Measurements from ENCODE around the gene RSPO4. TPM values are rescaled to one million over a fixed set of nuclear protein-coding genes. Genes with fewer than 3 reads are reported as not detected.

RSPO4 gene
- polyA plus RNA-seq, 3 donors from 2014 or later = not detected

DNA sequence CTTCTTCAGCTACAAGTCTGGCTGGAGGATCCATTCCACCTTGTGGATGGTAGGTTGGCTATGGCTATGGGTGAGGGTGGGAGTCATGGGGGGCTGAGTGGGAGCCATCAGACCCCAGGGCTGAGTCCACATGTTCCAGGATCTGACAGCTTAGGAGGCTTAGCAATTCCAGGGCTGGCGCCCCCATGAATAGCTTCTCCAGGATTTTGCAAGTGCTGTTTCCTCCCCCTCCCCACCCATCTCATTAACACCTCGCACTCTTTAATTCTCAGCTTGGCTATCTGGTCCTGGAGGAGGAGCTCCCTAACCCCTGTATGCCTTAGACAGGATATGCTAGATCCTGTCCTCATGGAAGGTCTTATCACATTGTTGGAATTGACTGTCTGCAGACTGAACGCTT is 47.0 kb downstream of the RSPO4 start:
- Mint-ChIP-seq H3K36me3 (no peaks in the 10 kb centered on the region), H3K4me3 (no peak overlapping the region), H3K9me3 (peaks cover 0 to 2% (median 0%) of the 10 kb centered on the region in 6 donors), H3K27me3 (ENCODE audit: low read depth in 3 of 3) (peaks cover 9 to 23% (median 20%) of the 10 kb centered on the region in 3 donors), H3K27ac (no peak overlapping the region), H3K4me1 (peaks cover 15 to 20% of the 10 kb centered on the region in 2 donors)
- DNase-seq = no peak

- Mint-ChIP-seq H3K27ac (no peak overlapping the region), H3K36me3 (no peaks in the 10 kb centered on the region), H3K4me1 (peaks cover 5 to 7% of the 10 kb centered on the region in 2 donors), H3K27me3 (ENCODE audit: low read depth in 3 of 3) (peaks cover 9 to 22% (median 19%) of the 10 kb centered on the region in 3 donors), H3K4me3 (no peak overlapping the region), H3K9me3 (peaks cover 0 to 2% (median 0%) of the 10 kb centered on the region in 6 donors)
- no peak for DNase-seq
These were observed 48.4 kb downstream of the RSPO4 start for GRCh38 chr20:953742-954141.

DNA sequence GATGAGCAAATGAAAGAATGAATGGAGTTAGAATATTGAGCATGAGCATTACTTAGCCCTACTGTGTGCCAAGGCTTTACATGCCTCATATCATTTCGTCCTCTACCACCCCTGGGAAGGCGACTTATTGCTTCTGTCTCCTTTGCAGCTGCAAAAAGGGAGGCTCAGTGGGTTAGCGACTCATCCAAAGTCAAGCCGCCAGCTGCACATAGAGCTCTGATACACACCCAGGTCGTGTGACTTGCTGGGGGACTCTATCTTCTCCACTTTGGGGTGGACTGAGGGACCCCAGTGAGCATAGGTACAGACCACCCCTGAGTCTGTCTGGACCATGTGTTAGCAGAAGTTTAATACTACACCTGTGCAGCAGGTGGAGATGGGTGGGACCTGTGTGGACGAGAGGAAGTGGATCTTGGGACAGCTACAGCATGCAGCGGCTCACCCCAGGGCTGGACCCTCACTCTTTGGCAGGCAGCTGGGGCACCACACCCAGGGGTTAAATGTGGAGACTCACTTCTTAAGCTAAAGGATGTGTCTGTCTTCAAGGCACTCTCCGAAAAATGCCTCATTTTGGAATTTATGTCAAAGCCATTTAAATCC is 49.8 kb downstream of the RSPO4 start:
- H3K27me3 Mint-ChIP-seq (ENCODE audit: low read depth in 3 of 3) = peaks cover 9 to 25% (median 14%) of the 10 kb centered on the region in 3 donors
- peaks cover 0 to 2% (median 0%) of the 10 kb centered on the region in 6 donors for H3K9me3 Mint-ChIP-seq
- peaks cover 0 to 1% of the 10 kb centered on the region in 2 donors for H3K4me1 Mint-ChIP-seq
- DNase-seq = no peak
- H3K4me3 Mint-ChIP-seq = no peak overlapping the region
- H3K36me3 Mint-ChIP-seq = no peaks in the 10 kb centered on the region
- no peak overlapping the region for H3K27ac Mint-ChIP-seq

GRCh38 chr20:951384-952169 is 50.5 kb downstream of the RSPO4 start:
- no peak overlapping the region for H3K4me3 Mint-ChIP-seq
- no peak overlapping the region for H3K27ac Mint-ChIP-seq
- peaks cover 0 to 2% (median 0%) of the 10 kb centered on the region in 6 donors for H3K9me3 Mint-ChIP-seq
- peaks cover 0 to 1% of the 10 kb centered on the region in 2 donors for H3K4me1 Mint-ChIP-seq
- H3K36me3 Mint-ChIP-seq = no peaks in the 10 kb centered on the region
- H3K27me3 Mint-ChIP-seq (ENCODE audit: low read depth in 3 of 3) = peaks cover 9 to 29% (median 14%) of the 10 kb centered on the region in 3 donors
- no peak for DNase-seq

- peaks cover 3 to 23% (median 15%) of the 10 kb centered on the region in 3 donors for H3K27me3 Mint-ChIP-seq (ENCODE audit: low read depth in 3 of 3)
- H3K9me3 Mint-ChIP-seq = peaks cover 0 to 2% (median 0%) of the 10 kb centered on the region in 6 donors
- H3K4me3 Mint-ChIP-seq = no peak overlapping the region
- H3K27ac Mint-ChIP-seq = no peak overlapping the region
- no peaks in the 10 kb centered on the region for H3K36me3 Mint-ChIP-seq
- H3K4me1 Mint-ChIP-seq = no peaks in the 10 kb centered on the region
- DNase-seq = no peak
These were observed 52.4 kb downstream of the RSPO4 start for GRCh38 chr20:949717-950116.

GRCh38 chr20:946826-947225 is 55.3 kb downstream of the RSPO4 start:
- H3K36me3 Mint-ChIP-seq = no peaks in the 10 kb centered on the region

DNA sequence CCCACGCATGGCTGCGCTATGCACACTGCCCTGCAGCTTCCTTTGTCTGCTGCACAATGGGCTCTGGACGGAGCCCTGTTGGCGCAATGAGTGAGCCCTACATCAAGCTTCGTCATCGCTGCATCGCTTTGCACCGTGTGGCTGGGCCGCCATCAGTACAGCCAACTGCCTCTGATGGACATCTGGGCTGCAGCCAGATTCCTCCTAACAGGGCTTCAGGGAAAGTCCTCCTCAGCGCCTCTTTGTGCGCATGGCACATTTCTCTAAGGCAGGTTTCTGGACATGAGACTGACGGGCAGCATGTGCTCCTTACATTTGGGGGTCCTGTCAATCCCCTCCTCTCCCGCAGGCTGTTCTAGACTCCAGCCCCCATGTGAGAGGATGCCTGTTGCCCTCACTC is 56.3 kb downstream of the RSPO4 start:
- Mint-ChIP-seq H3K27ac (no peak overlapping the region), H3K4me1 (no peaks in the 10 kb centered on the region), H3K36me3 (no peaks in the 10 kb centered on the region), H3K27me3 (ENCODE audit: low read depth in 3 of 3) (peaks cover 6 to 20% (median 15%) of the 10 kb centered on the region in 3 donors), H3K9me3 (no peaks in the 10 kb centered on the region), H3K4me3 (no peak overlapping the region)
- DNase-seq = no peak

More at GRCh38 chr20:946826-947225, 55.3 kb downstream of the RSPO4 start:
- no peak for DNase-seq
- H3K9me3 Mint-ChIP-seq = peaks cover 0 to 1% (median 0%) of the 10 kb centered on the region in 6 donors
- H3K27ac Mint-ChIP-seq = no peak overlapping the region
- H3K4me3 Mint-ChIP-seq = no peak overlapping the region
- no peaks in the 10 kb centered on the region for H3K4me1 Mint-ChIP-seq
- peaks cover 3 to 16% (median 16%) of the 10 kb centered on the region in 3 donors for H3K27me3 Mint-ChIP-seq (ENCODE audit: low read depth in 3 of 3)

GRCh38 chr20:944774-945410 is 57.2 kb downstream of the RSPO4 start:
- DNase-seq = no peak
- H3K27ac Mint-ChIP-seq = no peak overlapping the region
- peaks cover 2 to 17% (median 11%) of the 10 kb centered on the region in 3 donors for H3K27me3 Mint-ChIP-seq (ENCODE audit: low read depth in 3 of 3)
- no peaks in the 10 kb centered on the region for H3K36me3 Mint-ChIP-seq
- no peaks in the 10 kb centered on the region for H3K9me3 Mint-ChIP-seq
- H3K4me3 Mint-ChIP-seq = no peak overlapping the region
- H3K4me1 Mint-ChIP-seq = no peaks in the 10 kb centered on the region

- no peak overlapping the region for H3K27ac Mint-ChIP-seq
- no peak for DNase-seq
- peaks cover 2 to 17% (median 12%) of the 10 kb centered on the region in 3 donors for H3K27me3 Mint-ChIP-seq (ENCODE audit: low read depth in 3 of 3)
- H3K4me3 Mint-ChIP-seq = no peak overlapping the region
- H3K9me3 Mint-ChIP-seq = no peaks in the 10 kb centered on the region
- H3K36me3 Mint-ChIP-seq = no peaks in the 10 kb centered on the region
- H3K4me1 Mint-ChIP-seq = no peaks in the 10 kb centered on the region
These were observed 58.0 kb downstream of the RSPO4 start for GRCh38 chr20:944148-944547.

DNA sequence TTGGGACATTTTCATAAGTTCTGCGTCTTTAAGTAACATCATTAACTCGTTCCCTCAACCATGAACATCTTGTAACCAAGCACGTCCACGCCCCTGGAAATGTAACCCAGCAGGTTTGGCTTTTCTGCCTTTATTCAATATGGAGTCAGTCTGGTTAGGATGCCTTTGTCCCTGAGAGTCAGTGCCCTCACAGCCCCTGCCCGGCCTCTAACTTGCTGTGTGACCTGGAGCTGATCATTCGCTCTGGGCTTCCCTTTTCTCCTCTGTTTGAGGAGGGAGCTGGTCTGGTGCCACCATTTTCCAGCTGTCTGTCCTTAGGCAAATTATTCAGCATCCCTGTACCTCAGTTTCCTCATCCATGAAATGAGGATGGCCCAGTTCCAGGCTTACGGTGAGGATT is 59.5 kb downstream of the RSPO4 start:
- Mint-ChIP-seq H3K27me3 (ENCODE audit: low read depth in 3 of 3) (peaks cover 2 to 13% (median 10%) of the 10 kb centered on the region in 3 donors), H3K9me3 (no peaks in the 10 kb centered on the region), H3K4me1 (no peaks in the 10 kb centered on the region), H3K4me3 (no peak overlapping the region), H3K36me3 (no peaks in the 10 kb centered on the region), H3K27ac (no peak overlapping the region)
- no peak for DNase-seq

GRCh38 chr20:940926-941325 is 61.2 kb downstream of the RSPO4 start:
- no peaks in the 10 kb centered on the region for H3K36me3 Mint-ChIP-seq
- no peak overlapping the region for H3K4me3 Mint-ChIP-seq
- DNase-seq = no peak
- H3K27ac Mint-ChIP-seq = no peak overlapping the region
- no peaks in the 10 kb centered on the region for H3K9me3 Mint-ChIP-seq
- no peaks in the 10 kb centered on the region for H3K4me1 Mint-ChIP-seq
- H3K27me3 Mint-ChIP-seq (ENCODE audit: low read depth in 3 of 3) = peaks cover 2 to 8% (median 4%) of the 10 kb centered on the region in 3 donors

DNA sequence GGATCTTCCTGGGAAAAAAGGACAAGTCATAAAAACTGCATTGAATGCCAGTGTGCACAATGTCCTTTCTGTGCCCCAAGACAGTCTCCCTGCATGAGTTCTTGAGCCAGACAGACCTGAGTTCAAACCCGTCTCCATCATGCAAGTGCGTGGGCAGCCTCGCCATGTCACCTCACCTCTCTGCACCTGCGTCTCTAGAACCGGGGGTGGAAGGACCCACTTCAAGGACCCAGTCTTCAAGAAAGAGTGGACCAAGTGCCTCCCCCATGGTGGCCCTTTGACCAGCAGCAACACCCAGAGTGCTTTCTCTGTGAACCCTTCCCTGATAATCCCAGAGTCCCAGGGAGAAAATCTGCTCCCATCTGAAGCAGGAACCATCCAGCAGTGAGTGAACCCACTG is 62.5 kb downstream of the RSPO4 start:
- Mint-ChIP-seq H3K27me3 (ENCODE audit: low read depth in 3 of 3) (peaks cover 2 to 4% (median 3%) of the 10 kb centered on the region in 3 donors), H3K4me3 (no peak overlapping the region), H3K9me3 (no peaks in the 10 kb centered on the region), H3K4me1 (no peaks in the 10 kb centered on the region), H3K36me3 (no peaks in the 10 kb centered on the region), H3K27ac (no peak overlapping the region)
- no peak for DNase-seq

DNA sequence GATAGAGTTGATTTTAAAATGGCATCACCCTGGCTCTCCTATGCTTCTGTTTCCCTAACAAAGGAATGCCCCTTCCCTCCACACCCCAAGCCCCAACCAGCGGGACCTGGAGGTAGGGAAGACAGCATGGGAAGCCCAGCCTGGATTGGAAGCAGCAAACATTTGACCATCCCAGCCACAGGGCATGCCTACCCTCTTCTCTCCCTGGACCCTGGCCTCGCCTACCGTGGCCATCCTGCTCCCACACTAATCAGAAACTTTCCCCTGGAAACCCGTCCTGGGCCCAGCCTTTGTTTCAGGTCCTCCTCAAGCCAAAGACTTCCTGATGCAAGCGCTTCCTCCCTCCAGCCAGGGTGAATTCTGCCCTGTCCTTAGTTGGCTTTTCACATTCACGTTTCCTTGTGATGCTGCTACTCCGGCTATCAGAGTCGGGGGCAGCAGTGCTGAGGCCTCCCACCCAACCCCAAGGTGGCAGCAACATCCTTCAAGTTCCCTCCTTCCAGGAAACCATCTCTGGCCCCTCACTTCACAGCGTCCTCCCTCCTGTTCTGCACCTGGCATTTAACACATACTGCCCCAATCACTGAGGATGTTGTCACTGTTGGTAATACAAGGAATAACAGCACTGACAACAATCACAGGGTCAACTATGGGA is 67.8 kb downstream of the RSPO4 start:
- H3K4me3 Mint-ChIP-seq = no peak overlapping the region
- H3K27ac Mint-ChIP-seq = no peak overlapping the region
- H3K9me3 Mint-ChIP-seq = peaks cover 0 to 5% (median 2%) of the 10 kb centered on the region in 6 donors
- peaks cover 0 to 4% (median 0%) of the 10 kb centered on the region in 3 donors for H3K36me3 Mint-ChIP-seq
- peaks cover 0 to 2% (median 1%) of the 10 kb centered on the region in 3 donors for H3K27me3 Mint-ChIP-seq (ENCODE audit: low read depth in 3 of 3)
- DNase-seq = no peak
- no peaks in the 10 kb centered on the region for H3K4me1 Mint-ChIP-seq

Measured in immature natural killer cell (primary cell).